GM19372 (cell line): ENCODE results near the gene MARK2.

Source experiments
- ATAC-seq: cut with Tn5 transposase; IDR thresholded peaks from one replicate; pipeline ENCODE4 v1.9.1; 2021; ENCODE audit warnings: mild to moderate bottlenecking, low read depth, moderate library complexity; ENCODE audit not compliant: unreplicated experiment

The MARK2 gene

GRCh38 chr11:63906585-63906984 lies 67.7 kb downstream of the MARK2 start:
- no peak for ATAC-seq

- ATAC-seq = no peak
These were observed 68.2 kb downstream of the MARK2 start for GRCh38 chr11:63907063-63907462.

GRCh38 chr11:63907808-63908530 lies 69.1 kb downstream of the MARK2 start:
- no peak for ATAC-seq

GRCh38 chr11:63908631-63909401 lies 69.9 kb downstream of the MARK2 start:
- ATAC-seq = no peak

- ATAC-seq = no peak
These were observed 70.9 kb downstream of the MARK2 start for GRCh38 chr11:63909591-63910506.

GRCh38 chr11:63910675-63911074 lies 71.8 kb downstream of the MARK2 start:
- ATAC-seq = no peak

GRCh38 chr11:63911440-63911839 lies 72.5 kb downstream of the MARK2 start:
- ATAC-seq = no peak

GRCh38 chr11:63911876-63912275 lies 73.0 kb downstream of the MARK2 start:
- no peak for ATAC-seq

GRCh38 chr11:63912678-63913077 lies 73.8 kb downstream of the MARK2 start:
- ATAC-seq = no peak

GRCh38 chr11:63913866-63914830 lies 75.2 kb downstream of the MARK2 start:
- ATAC-seq = no peak

- ATAC-seq = no peak
These were observed 76.2 kb downstream of the MARK2 start for GRCh38 chr11:63914896-63915691.

- ATAC-seq = no peak
These were observed 77.3 kb downstream of the MARK2 start for GRCh38 chr11:63915961-63916836.

- ATAC-seq = no peak
These were observed 78.2 kb downstream of the MARK2 start, which contains the start of gene RCOR2 for GRCh38 chr11:63916837-63917691. RCOR2 (minus strand) TSS chr11:63917164; CDS start chr11:63916456, 708 bp downstream.

- ATAC-seq = no peak
These were observed 79.0 kb downstream of the MARK2 start for GRCh38 chr11:63917692-63918506.

- no peak for ATAC-seq
These were observed 79.7 kb downstream of the MARK2 start for GRCh38 chr11:63918507-63919191.
